CD4-positive, alpha-beta T cell (primary cell): Measurements from ENCODE around the gene ABCG8. TPM values are rescaled to one million over a fixed set of nuclear protein-coding genes. Genes with fewer than 3 reads are reported as not detected.

Source experiments
- ATAC-seq: fragments of 200-7000 bp; cut with Tn5 transposase; one replicate; pipeline ENCODE4 v1.10.0; 2022; ENCODE audit warnings: mild to moderate bottlenecking; ENCODE audit not compliant: poor library complexity
- CTCF ChIA-PET: fragments of 350-600 bp; sonication (Branson Sonifier 250); formaldehyde crosslinking; loops from one replicate; lab custom pipeline; 2021; ENCODE audit warnings: antibody characterized with exemption, inconsistent platforms; lab: Charles Lee
- POLR2A ChIA-PET: fragments of 350-600 bp; sonication (Branson Sonifier 250); formaldehyde crosslinking; loops from one replicate; lab custom pipeline; 2021; ENCODE audit warnings: antibody characterized with exemption, inconsistent platforms; lab: Charles Lee
- DNase-seq, 14 experiments: peaks; one replicate each; pipeline ENCODE4 v3.0.0-alpha.2; 2013 to 2020; ENCODE audit warnings: mixed read lengths in 2 of 14
- H3K27ac ChIP-seq, 2 donors: one replicate each; pipeline versions ENCODE4 v1.5.1 to v1.7.0; 2013; ENCODE audit warnings: low read length in 2 of 2, low read depth in 1 of 2, mild to moderate bottlenecking in 1 of 2
- H3K27me3 ChIP-seq, 2 experiments: 1 replicate in 1 of 2; 2 replicates in 1 of 2; pipeline versions ENCODE4 v1.6.1 to v1.7.0; 2013; ENCODE audit warnings: low read length in 2 of 2, control low read depth in 1 of 2, mild to moderate bottlenecking in 1 of 2, moderate library complexity in 1 of 2; ENCODE audit not compliant: insufficient read depth in 2 of 2, control insufficient read depth in 1 of 2
- H3K36me3 ChIP-seq: one replicate; pipeline ENCODE4 v1.6.1; 2013; ENCODE audit warnings: low read length, control low read depth; ENCODE audit not compliant: insufficient read depth
- H3K4me1 ChIP-seq: one replicate; pipeline ENCODE4 v1.6.1; 2013; ENCODE audit warnings: low read length, control low read depth; ENCODE audit not compliant: insufficient read depth
- H3K4me3 ChIP-seq: one replicate; pipeline ENCODE4 v1.5.1; 2013; ENCODE audit warnings: mild to moderate bottlenecking, low read length, moderate library complexity
- H3K9me3 ChIP-seq, 2 experiments: 1 replicate in 1 of 2; 2 replicates in 1 of 2; pipeline versions ENCODE4 v1.6.1 to v1.7.0; 2013; ENCODE audit warnings: low read length in 2 of 2, mild to moderate bottlenecking in 2 of 2, control low read depth in 1 of 2, moderate library complexity in 1 of 2; ENCODE audit not compliant: control insufficient read depth in 1 of 2, insufficient read depth in 1 of 2
- H3K27ac Mint-ChIP-seq: one replicate; pipeline ENCODE4 v1.8.0; 2020; ENCODE audit warnings: mixed read lengths
- H3K27me3 Mint-ChIP-seq: one replicate; pipeline ENCODE4 v1.8.0; 2021; ENCODE audit warnings: mixed read lengths
- H3K36me3 Mint-ChIP-seq: one replicate; pipeline ENCODE4 v1.8.0; 2021; ENCODE audit warnings: low read depth, mixed read lengths
- H3K4me1 Mint-ChIP-seq: one replicate; pipeline ENCODE4 v1.8.0; 2021; ENCODE audit warnings: low read depth, mixed read lengths
- H3K4me3 Mint-ChIP-seq: one replicate; pipeline ENCODE4 v1.8.0; 2020; ENCODE audit warnings: mild to moderate bottlenecking, mixed read lengths
- H3K9me3 Mint-ChIP-seq: one replicate; pipeline ENCODE4 v1.8.0; 2020; ENCODE audit warnings: mixed read lengths
- CTCF ChIP-seq: fragments of 200-600 bp; IDR thresholded peaks from one replicate; pipeline ENCODE4 v1.8.0; 2022; ENCODE audit warnings: antibody characterized with exemption, mild to moderate bottlenecking
- intact Hi-C, 2 experiments: fragments of 100-400 bp; cut with DNase I in 1 of 2; cut with micrococcal nuclease in 1 of 2; formaldehyde crosslinking; loops; one replicate each; pipeline versions ENCODE4 v1.15.1 to v1.9.0; 2023 to 2025; cut with DNase I, micrococcal nuclease
- total RNA-seq, 174 experiments: library from RNA in 2 of 174; stranded (reverse) in 2 of 174; gene quantifications; one replicate each; pipeline ENCODE4 v1.2.3 and lab custom pipeline; 2021 to 2026

Gene ABCG8
- total RNA-seq, 2 experiments from 2014 or later = not detected

- Mint-ChIP-seq H3K9me3 (no peaks in the 10 kb centered on the region), H3K27ac (no peak overlapping the region), H3K4me3 (no peak overlapping the region), H3K36me3 (no peaks in the 10 kb centered on the region), H3K27me3 (no peaks in the 10 kb centered on the region), H3K4me1 (no peaks in the 10 kb centered on the region)
- Histone ChIP-seq H3K9me3 (no peaks in the 10 kb centered on the region), H3K27me3 (no peaks in the 10 kb centered on the region), H3K4me3 (no peak overlapping the region), H3K36me3 (no peaks in the 10 kb centered on the region), H3K4me1 (no peaks in the 10 kb centered on the region), H3K27ac (no peak overlapping the region)
- ATAC-seq = no peak
- TF ChIP-seq CTCF = no peak
- no peak for DNase-seq
- ChIA-PET CTCF (interaction anchor here (0.7 kb wide), 1 partner anchor 295 kb away, joined by 3 read pairs; no protein-coding TSS in a partner anchor), POLR2A (no interaction called here)
- intact Hi-C loops = no loop called here
These were observed 3.4 kb downstream of the ABCG8 start for GRCh38 chr2:43841949-43842865.

- POLR2A ChIA-PET = no interaction called here
- intact Hi-C loops = no loop called here
- no peaks in the 10 kb centered on the region for H3K27me3 ChIP-seq
- H3K9me3 ChIP-seq = no peaks in the 10 kb centered on the region
- CTCF ChIA-PET = no interaction called here
- no peak overlapping the region for H3K27ac ChIP-seq
- DNase-seq = no peak
- H3K4me1 ChIP-seq = no peaks in the 10 kb centered on the region
- no peaks in the 10 kb centered on the region for H3K36me3 ChIP-seq
- TF ChIP-seq CTCF = no peak
- no peaks in the 10 kb centered on the region for H3K4me1 Mint-ChIP-seq
- H3K4me3 Mint-ChIP-seq = no peak overlapping the region
- no peak overlapping the region for H3K27ac Mint-ChIP-seq
- ATAC-seq = no peak
- no peak overlapping the region for H3K4me3 ChIP-seq
- no peaks in the 10 kb centered on the region for H3K9me3 Mint-ChIP-seq
- no peaks in the 10 kb centered on the region for H3K36me3 Mint-ChIP-seq
- no peaks in the 10 kb centered on the region for H3K27me3 Mint-ChIP-seq
These were observed 4.1 kb downstream of the ABCG8 start for GRCh38 chr2:43842866-43843226.

- POLR2A ChIA-PET = no interaction called here
- H3K9me3 ChIP-seq = no peaks in the 10 kb centered on the region
- H3K27ac Mint-ChIP-seq = no peak overlapping the region
- no peaks in the 10 kb centered on the region for H3K36me3 Mint-ChIP-seq
- TF ChIP-seq CTCF = no peak
- peaks cover 0 to 4% of the 10 kb centered on the region in 2 experiments for H3K27me3 ChIP-seq
- H3K4me3 Mint-ChIP-seq = no peak overlapping the region
- DNase-seq = no peak
- H3K4me1 Mint-ChIP-seq = no peaks in the 10 kb centered on the region
- H3K9me3 Mint-ChIP-seq = no peaks in the 10 kb centered on the region
- CTCF ChIA-PET = no interaction called here
- H3K4me3 ChIP-seq = no peak overlapping the region
- intact Hi-C loops = no loop called here
- ATAC-seq = no peak
- H3K27ac ChIP-seq = no peak overlapping the region
- no peaks in the 10 kb centered on the region for H3K36me3 ChIP-seq
- H3K4me1 ChIP-seq = no peaks in the 10 kb centered on the region
- peaks cover 5% of the 10 kb centered on the region for H3K27me3 Mint-ChIP-seq
These were observed 6.4 kb downstream of the ABCG8 start for GRCh38 chr2:43845181-43845580.
